ENCODE measurements around the gene ATP8A1.

DNA sequence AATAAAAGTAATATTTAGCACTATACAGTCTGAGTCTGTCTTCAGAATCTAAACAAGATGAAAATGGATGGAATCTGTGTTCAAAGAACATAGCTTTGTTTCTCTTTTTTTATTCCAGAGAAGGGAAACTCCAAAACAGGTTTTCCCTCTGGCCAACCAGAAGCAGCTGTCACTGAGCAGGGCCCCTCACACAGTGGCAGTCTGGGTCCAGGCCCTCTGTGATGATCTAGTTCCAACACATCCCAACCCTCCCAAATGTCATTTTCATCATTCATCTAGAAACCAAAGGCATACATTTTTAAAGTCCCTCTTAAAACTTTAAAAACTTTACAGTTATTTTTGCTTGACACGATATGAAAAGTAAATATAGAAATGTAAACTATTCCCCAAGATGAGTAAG is 70.1 kb downstream of the ATP8A1 start:
- no peak for TF ChIP-seq CTCF (conservative IDR thresholded peaks at IDR 0.05; ENCODE audit: low read length)
- TF ChIP-seq EZH2phosphoT487 (IDR thresholded peaks at IDR 0.05; ENCODE audit: borderline replicate concordance, low read depth, low read length), result no peak
